IMR-90 (cell line): ENCODE data around the gene TRDN. TPM values are rescaled to one million over a fixed set of nuclear protein-coding genes. Genes with fewer than 3 reads are reported as not detected.

Experiments
- ATAC-seq: fragments of 200-7000 bp; cut with Tn5 transposase; 2 replicates; pipeline ENCODE4 v1.9.1; 2020; ENCODE audit warnings: low read depth, mild to moderate bottlenecking, moderate library complexity
- BruUV-seq: library from RNA; stranded (reverse); fragments of 400-500 nt; replicated peaks from 2 replicates; lab custom pipeline; 2021; lab: Mats Ljungman, UMichigan
- CTCF ChIA-PET: fragments of 300-600 bp; formaldehyde crosslinking; extraction: SDS; loops from one replicate; lab custom pipeline; 2021; ENCODE audit warnings: antibody characterized with exemption; lab: Yijun Ruan, JAX
- POLR2A ChIA-PET: fragments of 300-600 bp; sonication (Branson Sonifier 250); formaldehyde crosslinking; loops from one replicate; lab custom pipeline; 2022; ENCODE audit warnings: antibody characterized with exemption; ENCODE audit not compliant: unreplicated experiment; lab: Charles Lee
- DNase-seq: peaks from one replicate; pipeline ENCODE4 v3.0.0; 2013
- H2AFZ ChIP-seq: replicated peaks from 2 replicates; pipeline ENCODE3; 2013; ENCODE audit warnings: low read length, mild to moderate bottlenecking; ENCODE audit not compliant: poor library complexity
- H2AK5ac ChIP-seq: 2 replicates; pipeline ENCODE4 v1.6.1; 2013; ENCODE audit warnings: low read depth, low read length, inconsistent platforms
- H2AK9ac ChIP-seq: replicated peaks from 2 replicates; pipeline ENCODE3; 2013; ENCODE audit warnings: mild to moderate bottlenecking, low read depth, low read length, moderate library complexity; ENCODE audit not compliant: poor library complexity
- H2BK120ac ChIP-seq: 2 replicates; pipeline ENCODE4 v1.6.1; 2013; ENCODE audit warnings: low read depth, low read length, inconsistent platforms
- H2BK15ac ChIP-seq: 3 replicates; pipeline ENCODE4 v1.6.1; 2013; ENCODE audit warnings: low read depth, low read length, inconsistent platforms
- H2BK20ac ChIP-seq: 2 replicates; pipeline ENCODE4 v1.6.1; 2013; ENCODE audit warnings: low read depth, mild to moderate bottlenecking, inconsistent platforms, low read length, moderate library complexity
- H2BK5ac ChIP-seq: 2 replicates; pipeline ENCODE4 v1.6.1; 2013; ENCODE audit warnings: mild to moderate bottlenecking, low read depth, low read length, inconsistent platforms; ENCODE audit not compliant: poor library complexity, severe bottlenecking
- H3K14ac ChIP-seq: replicated peaks from 2 replicates; pipeline ENCODE4 v1.6.1; 2013; ENCODE audit warnings: low read depth, low read length, inconsistent platforms
- H3K18ac ChIP-seq: 2 replicates; pipeline ENCODE4 v1.6.1; 2013; ENCODE audit warnings: low read depth, low read length, control low read depth
- H3K23ac ChIP-seq: 2 replicates; pipeline ENCODE4 v1.6.1; 2013; ENCODE audit warnings: low read depth, low read length, inconsistent platforms
- H3K27ac ChIP-seq: 2 replicates; pipeline ENCODE4 v1.5.1; 2013; ENCODE audit warnings: mild to moderate bottlenecking, control low read depth, low read length; ENCODE audit not compliant: insufficient read depth
- H3K27me3 ChIP-seq: 2 replicates; pipeline ENCODE4 v1.6.1; 2013; ENCODE audit warnings: low read length; ENCODE audit not compliant: control insufficient read depth, insufficient read depth
- H3K36me3 ChIP-seq: 2 replicates; pipeline ENCODE4 v1.6.1; 2013; ENCODE audit warnings: low read length, mixed read lengths; ENCODE audit not compliant: control insufficient read depth, insufficient read depth
- H3K4ac ChIP-seq: 2 replicates; pipeline ENCODE4 v1.6.1; 2013; ENCODE audit warnings: low read depth, low read length, inconsistent platforms
- H3K4me1 ChIP-seq: 2 replicates; pipeline ENCODE4 v1.6.1; 2013; ENCODE audit warnings: low read length, mixed read lengths; ENCODE audit not compliant: control insufficient read depth, insufficient read depth
- H3K4me2 ChIP-seq: 2 replicates; pipeline ENCODE4 v1.6.1; 2013; ENCODE audit warnings: low read depth, mild to moderate bottlenecking, control low read depth, low read length, moderate library complexity
- H3K4me3 ChIP-seq: 2 replicates; pipeline ENCODE4 v1.5.1; 2013; ENCODE audit warnings: low read depth, mild to moderate bottlenecking, control low read depth, low read length, moderate library complexity; ENCODE audit not compliant: insufficient read depth
- H3K56ac ChIP-seq: 2 replicates; pipeline ENCODE4 v1.6.1; 2013; ENCODE audit warnings: low read length, inconsistent platforms; ENCODE audit not compliant: insufficient read depth; ENCODE audit errors: extremely low read depth
- H3K79me1 ChIP-seq, 2 experiments: 2 replicates each; pipeline ENCODE4 v1.6.1; 2013; ENCODE audit warnings: low read length in 2 of 2, inconsistent platforms in 1 of 2, low read depth in 1 of 2
- H3K9ac ChIP-seq: 2 replicates; pipeline ENCODE4 v1.6.1; 2013; ENCODE audit warnings: low read depth, low read length, control low read depth
- H3K9me1 ChIP-seq: 2 replicates; pipeline ENCODE4 v1.6.1; 2013; ENCODE audit warnings: low read length, inconsistent platforms; ENCODE audit not compliant: insufficient read depth
- H3K9me3 ChIP-seq: 2 replicates; pipeline ENCODE4 v1.6.1; 2013; ENCODE audit warnings: low read length; ENCODE audit not compliant: control insufficient read depth, insufficient read depth
- H4K20me1 ChIP-seq: 2 replicates; pipeline ENCODE4 v1.6.1; 2013; ENCODE audit warnings: low read length, inconsistent platforms; ENCODE audit not compliant: insufficient read depth
- H4K5ac ChIP-seq: 2 replicates; pipeline ENCODE4 v1.6.1; 2013; ENCODE audit warnings: mild to moderate bottlenecking, low read depth, low read length, control low read depth
- H4K8ac ChIP-seq, 2 experiments: 2 replicates each; pipeline ENCODE4 v1.6.1; 2013; ENCODE audit warnings: low read depth in 2 of 2, low read length in 2 of 2, control low read depth in 1 of 2, inconsistent platforms in 1 of 2
- H4K91ac ChIP-seq: 2 replicates; pipeline ENCODE4 v1.6.1; 2013; ENCODE audit warnings: low read depth, low read length, inconsistent platforms; ENCODE audit not compliant: insufficient read depth
- BHLHE40 ChIP-seq: fragments of 150-350 bp; IDR thresholded peaks from 2 replicates; pipeline ENCODE4 v1.6.1; 2016; ENCODE audit warnings: mild to moderate bottlenecking, low read depth, low read length
- CEBPB ChIP-seq: IDR thresholded peaks from 2 replicates; pipeline ENCODE4 v1.6.1; 2012; ENCODE audit warnings: low read depth, low read length, improper control_type of control experiment
- CHD1 ChIP-seq: IDR thresholded peaks from 2 replicates; pipeline ENCODE4 v1.6.1; 2012; ENCODE audit warnings: low read depth, low read length, improper control_type of control experiment
- CTCF ChIP-seq: conservative IDR thresholded peaks from 2 replicates; pipeline ENCODE4 v1.5.1; 2012; ENCODE audit warnings: mild to moderate bottlenecking, low read depth, low read length, improper control_type of control experiment
- ELK1 ChIP-seq: fragments of 150-350 bp; IDR thresholded peaks from 2 replicates; pipeline ENCODE4 v1.6.1; 2016; ENCODE audit warnings: low read depth, mild to moderate bottlenecking, low read length, moderate library complexity, borderline replicate concordance
- FOS ChIP-seq: fragments of 150-350 bp; IDR thresholded peaks from 2 replicates; pipeline ENCODE4 v1.6.1; 2016; ENCODE audit warnings: low read depth, low read length
- MAFK ChIP-seq: IDR thresholded peaks from 2 replicates; pipeline ENCODE4 v1.6.1; 2012; ENCODE audit warnings: low read depth, low read length, improper control_type of control experiment
- MAZ ChIP-seq: IDR thresholded peaks from 2 replicates; pipeline ENCODE4 v1.6.1; 2012; ENCODE audit warnings: low read depth, mild to moderate bottlenecking, low read length, improper control_type of control experiment, moderate library complexity, borderline replicate concordance
- MXI1 ChIP-seq: IDR thresholded peaks from 2 replicates; pipeline ENCODE4 v1.6.1; 2012; ENCODE audit warnings: low read depth, mild to moderate bottlenecking, low read length, moderate library complexity, borderline replicate concordance
- NFE2L2 ChIP-seq: fragments of 150-350 bp; IDR thresholded peaks from 2 replicates; pipeline ENCODE4 v1.6.1; 2016; ENCODE audit warnings: low read depth, mild to moderate bottlenecking, low read length
- POLR2A ChIP-seq: IDR thresholded peaks from 2 replicates; pipeline ENCODE4 v1.6.1; 2012; ENCODE audit warnings: mild to moderate bottlenecking, low read depth, low read length
- RAD21 ChIP-seq: IDR thresholded peaks from 2 replicates; pipeline ENCODE4 v1.6.1; 2012; ENCODE audit warnings: low read length, improper control_type of control experiment
- RCOR1 ChIP-seq: IDR thresholded peaks from 2 replicates; pipeline ENCODE4 v1.6.1; 2012; ENCODE audit warnings: mild to moderate bottlenecking, low read length, improper control_type of control experiment; ENCODE audit not compliant: insufficient replicate concordance
- RFX5 ChIP-seq: IDR thresholded peaks from 2 replicates; pipeline ENCODE4 v1.8.0; 2012; ENCODE audit warnings: low read depth, mild to moderate bottlenecking, low read length, moderate library complexity
- SMC3 ChIP-seq: fragments of 150-350 bp; IDR thresholded peaks from 2 replicates; pipeline ENCODE4 v1.6.1; 2016; ENCODE audit warnings: low read depth, mild to moderate bottlenecking, antibody characterized with exemption, low read length, moderate library complexity
- USF2 ChIP-seq: fragments of 150-350 bp; IDR thresholded peaks from 2 replicates; pipeline ENCODE4 v1.6.1; 2017; ENCODE audit warnings: mild to moderate bottlenecking, antibody characterized with exemption, low read length, low read depth
- dilution Hi-C: fragments of 300-500 bp; cut with HindIII; formaldehyde crosslinking; loops from one replicate; pipeline ENCODE4 v1.14.3; 2018; ENCODE audit warnings: low sequenced_read_pairs; ENCODE audit not compliant: unreplicated experiment
- in situ Hi-C: fragments of 300-500 bp; cut with MboI; formaldehyde crosslinking; loops from 3 replicates; pipeline ENCODE4 v1.14.3; 2019; ENCODE audit warnings: low sequenced_read_pairs, inconsistent platforms, mixed read lengths
- intact Hi-C: fragments of 100-400 bp; cut with micrococcal nuclease; formaldehyde crosslinking; loops from 2 replicates; pipeline ENCODE4 v1.10.0; 2022
- polyA plus RNA-seq, 3 experiments: library from polyadenylated mRNA; depleted of rRNA; stranded (reverse); fragments of >200 nt; gene quantifications; 2 replicates each; pipeline ENCODE4 v1.2.3, GENCODE V29; 2012; ENCODE audit warnings: low replicate concordance in 1 of 3
- total RNA-seq: library from RNA; depleted of rRNA; stranded (reverse); fragments of >200 nt; gene quantifications from 2 replicates; pipeline ENCODE4 v1.2.3, GENCODE V29; 2012

The TRDN gene
- total and polyA plus RNA-seq, 2 of the 4 experiments (the other 2 are of a cell fraction): not detected

- POLR2A ChIA-PET: no interaction called here
- dilution Hi-C loops: no loop called here
These were observed 26.7 kb upstream of the TRDN start for GRCh38 chr6:123663436-123663835.

More at GRCh38 chr6:123663436-123663835, 26.7 kb upstream of the TRDN start:
- Histone ChIP-seq H4K5ac (no peak overlapping the region), H3K23ac (no peak overlapping the region), H3K4ac (no peak overlapping the region), H3K4me2 (no peak overlapping the region), H3K56ac (no peak overlapping the region), H4K20me1 (no peaks in the 10 kb centered on the region), H3K27me3 (no peaks in the 10 kb centered on the region), H3K18ac (no peak overlapping the region), H3K9ac (no peak overlapping the region), H2AK9ac (no peak overlapping the region), H2BK120ac (no peak overlapping the region), H2AFZ (no peak overlapping the region), H4K8ac (no peak overlapping the region), H3K14ac (no peak overlapping the region), H2BK20ac (no peak overlapping the region), H3K36me3 (no peaks in the 10 kb centered on the region), H3K4me1 (no peaks in the 10 kb centered on the region), H3K4me3 (no peak overlapping the region), H2BK5ac (no peak overlapping the region), H3K9me3 (peaks cover 4% of the 10 kb centered on the region), H3K79me1 (no peaks in the 10 kb centered on the region), H3K9me1 (no peaks in the 10 kb centered on the region), H2AK5ac (no peak overlapping the region), H4K91ac (no peak overlapping the region), H2BK15ac (no peak overlapping the region), H3K27ac (no peak overlapping the region)
- TF ChIP-seq MXI1 (no peak), ELK1 (no peak), BHLHE40 (no peak), SMC3 (no peak), RFX5 (no peak), RCOR1 (no peak), CEBPB (no peak), RAD21 (no peak), MAZ (no peak), CHD1 (no peak), NFE2L2 (no peak), FOS (no peak), USF2 (no peak), MAFK (no peak), CTCF (no peak), POLR2A (no peak)
- no peak for ATAC-seq
- CTCF ChIA-PET: no interaction called here
- in situ Hi-C loops (no loop called here), intact Hi-C loops (no loop called here)
- no TSS peak for BruUV-seq
- no peak for DNase-seq
